HEK293T (cell line): ENCODE results near the gene HJURP.

Experiments used
- CTBP1 ChIP-seq: fragments of 450-650 bp; IDR thresholded peaks from 2 replicates; pipeline ENCODE4 v1.6.1; 2016; ENCODE audit warnings: borderline replicate concordance
- SUZ12 ChIP-seq: fragments of 450-650 bp; IDR thresholded peaks from 2 replicates; pipeline ENCODE4 v1.6.1; 2016; ENCODE audit warnings: mild to moderate bottlenecking

GRCh38 chr2:233838251-233838650 is 16.1 kb downstream of the HJURP start:
- TF ChIP-seq SUZ12: no peak
- TF ChIP-seq CTBP1: no peak
